Stimulated activated naive B cell treated with anti-CD40 and anti-IgM and Interleukin-4, amounts not matched to agents 10 μg/mL and 1 μg/mL and 100 μg/mL, for 72 hours (primary cell): ENCODE measurements around the gene KCTD8.

Experiments
- ATAC-seq, 2 donors: fragments of 150-1000 bp; cut with Tn5 transposase; replicated peaks; 2 replicates each; pipeline ENCODE4 v1.10.0; 2021; ENCODE audit warnings: moderate library complexity in 1 of 2
- DNase-seq: peaks from one replicate; pipeline ENCODE4 v3.0.0; 2021
- H3K27ac Mint-ChIP-seq: one replicate; pipeline ENCODE4 v1.8.0; 2022; ENCODE audit warnings: mild to moderate bottlenecking, mixed read lengths
- H3K27me3 Mint-ChIP-seq, 2 donors: one replicate each; pipeline ENCODE4 v1.8.0; 2022; ENCODE audit warnings: mixed read lengths in 2 of 2
- H3K36me3 Mint-ChIP-seq, 2 donors: one replicate each; pipeline ENCODE4 v1.8.0; 2022; ENCODE audit warnings: mixed read lengths in 2 of 2, mild to moderate bottlenecking in 1 of 2
- H3K4me1 Mint-ChIP-seq, 2 donors: one replicate each; pipeline ENCODE4 v1.8.0; 2022; ENCODE audit warnings: mixed read lengths in 2 of 2, mild to moderate bottlenecking in 1 of 2
- H3K4me3 Mint-ChIP-seq, 2 donors: one replicate each; pipeline ENCODE4 v1.8.0; 2022; ENCODE audit warnings: mild to moderate bottlenecking in 2 of 2, mixed read lengths in 2 of 2, moderate library complexity in 1 of 2
- H3K9me3 Mint-ChIP-seq, 2 donors: one replicate each; pipeline ENCODE4 v1.8.0; 2022; ENCODE audit warnings: mixed read lengths in 2 of 2, mild to moderate bottlenecking in 1 of 2

KCTD8 gene

GRCh38 chr4:44421330-44422065, 27.1 kb downstream of the KCTD8 start:
- Mint-ChIP-seq H3K4me1 (no peaks in the 10 kb centered on the region), H3K9me3 (no peaks in the 10 kb centered on the region), H3K36me3 (no peaks in the 10 kb centered on the region)

DNA sequence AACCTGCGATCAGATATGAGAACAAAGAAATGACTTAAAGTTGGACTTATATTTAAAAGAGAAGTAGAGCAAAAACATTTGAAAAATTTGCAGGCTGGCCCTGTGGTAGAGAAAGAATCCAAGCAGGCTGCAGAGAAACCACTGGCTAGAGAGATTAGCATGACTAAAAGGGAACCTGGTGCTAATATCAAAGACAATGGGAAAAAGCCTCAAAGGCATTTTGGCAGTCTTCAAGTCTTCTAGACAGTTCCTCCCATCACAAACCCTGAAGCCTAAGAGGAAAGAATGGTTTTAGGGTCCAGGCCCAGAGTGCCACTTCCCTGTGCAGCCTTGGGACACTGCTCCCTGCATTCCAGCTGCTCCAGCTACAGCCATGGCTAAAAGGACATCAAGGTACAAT, 33.4 kb downstream of the KCTD8 start:
- no peak for DNase-seq
- Mint-ChIP-seq H3K27me3 (no peaks in the 10 kb centered on the region), H3K27ac (no peak overlapping the region), H3K36me3 (no peaks in the 10 kb centered on the region), H3K4me1 (no peaks in the 10 kb centered on the region), H3K4me3 (no peak overlapping the region), H3K9me3 (no peaks in the 10 kb centered on the region)
- no peak for ATAC-seq

More at GRCh38 chr4:44421330-44422065, 27.1 kb downstream of the KCTD8 start:
- Mint-ChIP-seq H3K4me3 (no peak overlapping the region), H3K27me3 (no peaks in the 10 kb centered on the region), H3K27ac (no peak overlapping the region)
- no peak for DNase-seq
- no peak for ATAC-seq

GRCh38 chr4:44368413-44369167, 80.0 kb downstream of the KCTD8 start:
- no peak for DNase-seq
- no peak overlapping the region for H3K27ac Mint-ChIP-seq
- H3K27me3 Mint-ChIP-seq: no peaks in the 10 kb centered on the region

DNA sequence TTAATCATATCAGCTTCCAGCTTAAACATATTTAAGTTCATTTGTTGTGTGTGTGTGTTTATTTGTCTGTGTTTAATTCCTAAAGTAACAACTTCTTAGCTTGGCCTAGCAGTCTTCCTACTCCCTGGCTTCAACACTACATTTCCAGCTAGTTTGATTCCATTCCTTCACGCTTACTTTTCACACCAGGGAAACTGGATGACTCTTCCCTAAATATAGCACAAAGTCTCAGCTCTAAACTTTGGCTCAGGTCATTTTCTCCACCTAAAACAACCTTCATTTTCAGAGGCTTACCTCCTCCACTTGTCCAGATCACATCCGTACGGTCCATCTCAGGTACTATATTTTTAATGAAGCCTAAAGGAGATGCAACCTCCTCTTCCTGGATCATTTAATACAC, 94.4 kb downstream of the KCTD8 start:
- no peaks in the 10 kb centered on the region for H3K36me3 Mint-ChIP-seq
- H3K4me3 Mint-ChIP-seq: no peak overlapping the region
- ATAC-seq: no peak
- H3K27me3 Mint-ChIP-seq: no peaks in the 10 kb centered on the region
- no peak overlapping the region for H3K27ac Mint-ChIP-seq
- H3K9me3 Mint-ChIP-seq: peaks cover 0 to 2% of the 10 kb centered on the region in 2 donors
- DNase-seq: no peak
- H3K4me1 Mint-ChIP-seq: no peaks in the 10 kb centered on the region

More at GRCh38 chr4:44368413-44369167, 80.0 kb downstream of the KCTD8 start:
- no peak overlapping the region for H3K4me3 Mint-ChIP-seq
- no peaks in the 10 kb centered on the region for H3K36me3 Mint-ChIP-seq
- peaks cover 0 to 2% of the 10 kb centered on the region in 2 donors for H3K4me1 Mint-ChIP-seq
- no peak for ATAC-seq
- peaks cover 5 to 9% of the 10 kb centered on the region in 2 donors for H3K9me3 Mint-ChIP-seq

- H3K36me3 Mint-ChIP-seq: no peaks in the 10 kb centered on the region
- no peak for ATAC-seq
- H3K4me3 Mint-ChIP-seq: no peak overlapping the region
- no peaks in the 10 kb centered on the region for H3K27me3 Mint-ChIP-seq
- no peak for DNase-seq
- peaks cover 0 to 1% of the 10 kb centered on the region in 2 donors for H3K9me3 Mint-ChIP-seq
- H3K27ac Mint-ChIP-seq: no peak overlapping the region
- no peaks in the 10 kb centered on the region for H3K4me1 Mint-ChIP-seq
Observed at GRCh38 chr4:44351069-44351468, 97.5 kb downstream of the KCTD8 start.

- Mint-ChIP-seq H3K4me1 (no peaks in the 10 kb centered on the region), H3K27ac (no peak overlapping the region), H3K36me3 (no peaks in the 10 kb centered on the region), H3K4me3 (no peak overlapping the region), H3K9me3 (peaks cover 0 to 3% of the 10 kb centered on the region in 2 donors), H3K27me3 (no peaks in the 10 kb centered on the region)
- ATAC-seq (no peak), DNase-seq (no peak)
Observed at GRCh38 chr4:44342800-44343199, 105.8 kb downstream of the KCTD8 start.

- no peaks in the 10 kb centered on the region for H3K36me3 Mint-ChIP-seq
- no peaks in the 10 kb centered on the region for H3K4me1 Mint-ChIP-seq
- no peak overlapping the region for H3K27ac Mint-ChIP-seq
- no peak for ATAC-seq
- H3K4me3 Mint-ChIP-seq: no peak overlapping the region
- H3K9me3 Mint-ChIP-seq: no peaks in the 10 kb centered on the region
- H3K27me3 Mint-ChIP-seq: no peaks in the 10 kb centered on the region
- DNase-seq: no peak
Observed at GRCh38 chr4:44326741-44327140, 121.9 kb downstream of the KCTD8 start.

GRCh38 chr4:44320833-44321232, 127.8 kb downstream of the KCTD8 start:
- Mint-ChIP-seq H3K4me3 (no peak overlapping the region), H3K27me3 (no peaks in the 10 kb centered on the region), H3K27ac (no peak overlapping the region), H3K4me1 (no peaks in the 10 kb centered on the region), H3K9me3 (peaks cover 0 to 2% of the 10 kb centered on the region in 2 donors), H3K36me3 (no peaks in the 10 kb centered on the region)
- ATAC-seq: no peak
- DNase-seq: no peak

GRCh38 chr4:44319129-44319528, 129.5 kb downstream of the KCTD8 start:
- no peak for ATAC-seq
- H3K27ac Mint-ChIP-seq: no peak overlapping the region
- H3K36me3 Mint-ChIP-seq: no peaks in the 10 kb centered on the region
- H3K9me3 Mint-ChIP-seq: peaks cover 0 to 2% of the 10 kb centered on the region in 2 donors
- H3K27me3 Mint-ChIP-seq: no peaks in the 10 kb centered on the region
- H3K4me1 Mint-ChIP-seq: no peaks in the 10 kb centered on the region
- no peak overlapping the region for H3K4me3 Mint-ChIP-seq
- DNase-seq: no peak

DNA sequence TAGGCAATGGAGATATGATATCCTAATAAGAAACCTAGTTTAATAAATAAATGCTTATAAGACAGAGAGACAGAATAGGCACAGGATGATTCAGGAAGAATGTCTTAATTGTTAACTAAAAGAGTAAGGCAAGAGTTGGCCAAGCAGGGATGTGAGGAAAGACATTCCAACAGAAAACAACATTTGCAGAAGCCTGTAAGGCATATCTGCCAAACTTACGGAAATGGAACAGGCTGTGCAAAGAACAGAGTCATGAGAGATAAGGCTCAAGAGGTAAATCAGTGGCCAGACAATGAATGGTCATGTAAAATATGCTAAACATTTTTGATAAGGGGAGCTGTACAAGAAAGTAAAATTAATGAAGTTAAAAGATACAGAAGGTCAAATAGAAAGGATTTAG, 134.9 kb downstream of the KCTD8 start:
- no peak for DNase-seq
- no peak for ATAC-seq
- Mint-ChIP-seq H3K27me3 (no peaks in the 10 kb centered on the region), H3K36me3 (no peaks in the 10 kb centered on the region), H3K4me3 (no peak overlapping the region), H3K27ac (no peak overlapping the region), H3K9me3 (peaks cover 0 to 2% of the 10 kb centered on the region in 2 donors), H3K4me1 (no peaks in the 10 kb centered on the region)

GRCh38 chr4:44287505-44287904, 161.1 kb downstream of the KCTD8 start:
- ATAC-seq (no peak), DNase-seq (no peak)
- Mint-ChIP-seq H3K36me3 (no peaks in the 10 kb centered on the region), H3K27me3 (no peaks in the 10 kb centered on the region), H3K9me3 (peaks cover 0 to 3% of the 10 kb centered on the region in 2 donors), H3K27ac (no peak overlapping the region), H3K4me3 (no peak overlapping the region), H3K4me1 (no peaks in the 10 kb centered on the region)

- no peak for DNase-seq
- Mint-ChIP-seq H3K4me3 (no peak overlapping the region), H3K9me3 (peaks cover 0 to 5% of the 10 kb centered on the region in 2 donors), H3K27me3 (no peaks in the 10 kb centered on the region), H3K4me1 (no peaks in the 10 kb centered on the region), H3K36me3 (no peaks in the 10 kb centered on the region), H3K27ac (no peak overlapping the region)
- ATAC-seq: no peak
Observed at GRCh38 chr4:44279469-44279868, 169.1 kb downstream of the KCTD8 start.

DNA sequence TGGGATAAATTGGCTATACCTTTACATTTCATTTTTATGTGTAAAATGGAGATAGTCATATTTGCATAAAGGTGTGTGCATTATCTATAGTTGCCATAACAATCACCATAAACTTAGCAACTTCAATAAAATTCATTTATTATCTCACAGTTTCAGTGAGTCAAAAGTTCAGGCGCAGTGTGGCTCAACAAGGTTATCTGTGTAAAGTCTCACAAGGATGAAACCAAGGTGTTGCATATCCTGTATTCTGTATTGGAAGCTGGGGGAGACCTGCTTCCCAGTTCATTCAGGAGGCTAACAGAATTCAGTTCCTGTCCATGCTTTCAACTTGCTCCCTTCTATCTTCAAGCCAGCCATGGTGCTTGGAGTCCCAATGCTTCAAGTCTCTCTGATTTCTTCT, 169.5 kb downstream of the KCTD8 start:
- ATAC-seq (no peak), DNase-seq (no peak)
- Mint-ChIP-seq H3K27ac (no peak overlapping the region), H3K27me3 (no peaks in the 10 kb centered on the region), H3K4me1 (no peaks in the 10 kb centered on the region), H3K36me3 (no peaks in the 10 kb centered on the region), H3K4me3 (no peak overlapping the region), H3K9me3 (peaks cover 0 to 5% of the 10 kb centered on the region in 2 donors)

DNA sequence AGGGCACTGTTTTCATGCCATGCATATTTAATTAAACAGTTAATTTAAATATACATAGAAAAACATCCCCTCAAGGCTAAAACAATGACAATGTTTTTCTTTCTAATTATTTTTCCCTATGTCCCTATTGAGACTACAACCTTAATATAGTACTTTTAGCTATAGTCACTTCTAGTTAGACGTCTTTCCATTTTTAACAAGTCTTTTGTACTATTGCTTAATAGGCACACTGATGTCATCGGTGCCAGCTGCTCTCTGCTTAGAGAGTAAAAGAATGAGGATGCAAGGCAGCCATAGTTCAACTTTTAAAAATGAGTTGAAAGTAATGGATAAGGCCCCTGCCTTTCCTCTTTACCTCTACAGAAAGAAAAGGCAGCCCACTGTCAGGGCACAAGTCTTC, 191.1 kb downstream of the KCTD8 start:
- no peaks in the 10 kb centered on the region for H3K4me1 Mint-ChIP-seq

DNA sequence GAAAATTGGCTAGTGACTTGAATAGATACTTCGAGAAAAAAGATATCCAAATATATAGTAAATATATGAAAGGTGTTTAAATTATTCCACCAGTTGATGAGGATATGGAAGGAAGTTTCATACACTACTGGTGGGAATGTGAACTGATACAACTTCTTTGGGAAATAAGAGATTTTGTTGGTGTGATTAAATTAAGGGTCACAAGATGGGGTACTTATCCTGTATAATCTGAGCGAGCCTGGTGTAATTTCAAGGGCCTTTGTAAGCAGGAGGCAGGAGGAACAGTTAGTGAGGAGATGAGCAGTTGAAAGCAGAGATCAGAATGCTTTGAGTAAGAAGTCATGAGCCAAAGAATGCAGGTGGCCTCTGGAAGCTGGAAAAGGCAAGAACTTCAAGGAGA, 192.2 kb downstream of the KCTD8 start:
- Mint-ChIP-seq H3K4me1 (no peaks in the 10 kb centered on the region), H3K36me3 (no peaks in the 10 kb centered on the region), H3K4me3 (no peak overlapping the region), H3K9me3 (peaks cover 2 to 5% of the 10 kb centered on the region in 2 donors), H3K27ac (no peak overlapping the region), H3K27me3 (no peaks in the 10 kb centered on the region)
- DNase-seq (no peak), ATAC-seq (no peak)

More for the DNA sequence above, 191.1 kb downstream of the KCTD8 start:
- no peak overlapping the region for H3K27ac Mint-ChIP-seq
- peaks cover 2 to 5% of the 10 kb centered on the region in 2 donors for H3K9me3 Mint-ChIP-seq
- H3K36me3 Mint-ChIP-seq: no peaks in the 10 kb centered on the region
- H3K4me3 Mint-ChIP-seq: no peak overlapping the region
- no peaks in the 10 kb centered on the region for H3K27me3 Mint-ChIP-seq
- DNase-seq: no peak
- ATAC-seq: no peak
